ENCODE measurements around the gene CHID1. TPM values are rescaled to one million over a fixed set of nuclear protein-coding genes. Genes with fewer than 3 reads are reported as not detected.

Gene CHID1
- total and polyA plus RNA-seq, 2 experiments from 2014 or later, result 54.1 to 67.3 TPM

DNA sequence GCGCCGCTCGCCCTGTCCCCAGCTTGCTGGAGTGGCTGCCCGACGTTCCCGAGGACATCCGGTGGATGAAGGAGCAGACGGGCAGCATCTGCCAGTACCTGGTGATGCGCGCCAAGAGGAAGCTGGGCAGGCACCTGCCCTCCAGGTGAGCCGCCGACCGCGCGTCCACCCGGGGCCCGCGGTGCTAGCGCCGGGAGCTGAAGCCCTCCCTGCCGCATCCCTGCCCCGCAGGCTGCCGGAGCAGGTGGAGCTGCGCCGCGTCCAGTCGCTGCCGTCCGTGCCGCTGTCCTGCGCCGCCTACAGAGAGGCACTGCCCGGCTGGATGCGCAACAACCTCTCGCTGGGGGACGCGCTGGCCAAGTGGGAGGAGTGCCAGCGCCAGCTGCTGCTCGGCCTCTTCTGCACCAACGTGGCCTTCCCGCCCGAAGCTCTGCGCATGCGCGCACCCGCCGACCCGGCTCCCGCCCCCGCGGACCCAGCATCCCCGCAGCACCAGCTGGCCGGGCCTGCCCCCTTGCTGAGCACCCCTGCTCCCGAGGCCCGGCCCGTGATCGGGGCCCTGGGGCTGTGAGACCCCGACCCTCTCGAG is 86.2 kb downstream of the CHID1 start:
- peaks cover 7% of the 10 kb centered on the region; the same call in 1 of the 3 replicates for H3K36me3 Mint-ChIP-seq (ENCODE audit: low read depth)
- H3K27ac Mint-ChIP-seq, result no peak overlapping the region
- H3K27me3 Mint-ChIP-seq (ENCODE audit: insufficient read depth, low read depth, poor library complexity), result peaks cover 41% of the 10 kb centered on the region
- Histone ChIP-seq H3K4me1 (ENCODE audit: insufficient read depth) (peaks cover 17% of the 10 kb centered on the region), H3F3A (replicated peaks; ENCODE audit: low read depth) (peaks cover 15% of the 10 kb centered on the region), H3K4me2 (no peak overlapping the region), H3K9me2 (ENCODE audit: insufficient read depth) (no peaks in the 10 kb centered on the region), H4K20me1 (replicated peaks; ENCODE audit: insufficient read depth) (peaks cover 17% of the 10 kb centered on the region), H2AFZ (no peak overlapping the region), H3K27ac (ENCODE audit: low read depth) (no peak overlapping the region), H3K36me3 (ENCODE audit: insufficient read depth) (no peaks in the 10 kb centered on the region), H3K27me3 (ENCODE audit: insufficient read depth) (peaks cover 6% of the 10 kb centered on the region; the same call in 1 of the 2 replicates), H3K79me2 (replicated peaks; ENCODE audit: insufficient read depth) (0 out of 2 replicates have a peak, but pooled peaks cover 5% of the 10 kb centered on the region), H3K4me3 (no peak overlapping the region)
- ATAC-seq, result peak; percentile 1; the same call in 2 of the 3 replicates
- H3K4me1 Mint-ChIP-seq, result peaks cover 26% of the 10 kb centered on the region
- DNase-seq (ENCODE audit: low spot score), result no peak
- H3K4me3 Mint-ChIP-seq, result peak overlapping the region; percentile 65; the same call in 2 of the 3 replicates
- no peaks in the 10 kb centered on the region; the same call in 2 of the 3 replicates for H3K9me3 Mint-ChIP-seq
- TF ChIP-seq ZNF114 (CRISPR knock-in tag; IDR thresholded peaks at IDR 0.05) (no peak), POLR2AphosphoS5 (IDR thresholded peaks at IDR 0.05; ENCODE audit: low read depth) (no peak), ZNF331 (CRISPR knock-in tag; IDR thresholded peaks at IDR 0.05; ENCODE audit: low read depth) (no peak), STAT1 (IDR thresholded peaks at IDR 0.05; ENCODE audit: unreplicated experiment) (no peak), CREB1 (CRISPR knock-in tag; IDR thresholded peaks at IDR 0.05; ENCODE audit: low read depth) (no peak), NANOG (IDR thresholded peaks at IDR 0.05; ENCODE audit: borderline replicate concordance) (no peak), ZNF462 (CRISPR knock-in tag; IDR thresholded peaks at IDR 0.05) (no peak), JUNB (IDR thresholded peaks at IDR 0.05; ENCODE audit: unreplicated experiment) (no peak), EZH2 (IDR thresholded peaks at IDR 0.05; ENCODE audit: low read depth, unreplicated experiment) (no peak), EZH2phosphoT487 (IDR thresholded peaks at IDR 0.05; ENCODE audit: unreplicated experiment) (no peak)
- TF ChIP-seq, protein P1, sequence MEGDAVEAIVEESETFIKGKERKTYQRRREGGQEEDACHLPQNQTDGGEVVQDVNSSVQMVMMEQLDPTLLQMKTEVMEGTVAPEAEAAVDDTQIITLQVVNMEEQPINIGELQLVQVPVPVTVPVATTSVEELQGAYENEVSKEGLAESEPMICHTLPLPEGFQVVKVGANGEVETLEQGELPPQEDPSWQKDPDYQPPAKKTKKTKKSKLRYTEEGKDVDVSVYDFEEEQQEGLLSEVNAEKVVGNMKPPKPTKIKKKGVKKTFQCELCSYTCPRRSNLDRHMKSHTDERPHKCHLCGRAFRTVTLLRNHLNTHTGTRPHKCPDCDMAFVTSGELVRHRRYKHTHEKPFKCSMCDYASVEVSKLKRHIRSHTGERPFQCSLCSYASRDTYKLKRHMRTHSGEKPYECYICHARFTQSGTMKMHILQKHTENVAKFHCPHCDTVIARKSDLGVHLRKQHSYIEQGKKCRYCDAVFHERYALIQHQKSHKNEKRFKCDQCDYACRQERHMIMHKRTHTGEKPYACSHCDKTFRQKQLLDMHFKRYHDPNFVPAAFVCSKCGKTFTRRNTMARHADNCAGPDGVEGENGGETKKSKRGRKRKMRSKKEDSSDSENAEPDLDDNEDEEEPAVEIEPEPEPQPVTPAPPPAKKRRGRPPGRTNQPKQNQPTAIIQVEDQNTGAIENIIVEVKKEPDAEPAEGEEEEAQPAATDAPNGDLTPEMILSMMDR (conservative IDR thresholded peaks at IDR 0.05; ENCODE audit: low read depth in 2 of 2), result no peak
- TF ChIP-seq, protein P2, sequence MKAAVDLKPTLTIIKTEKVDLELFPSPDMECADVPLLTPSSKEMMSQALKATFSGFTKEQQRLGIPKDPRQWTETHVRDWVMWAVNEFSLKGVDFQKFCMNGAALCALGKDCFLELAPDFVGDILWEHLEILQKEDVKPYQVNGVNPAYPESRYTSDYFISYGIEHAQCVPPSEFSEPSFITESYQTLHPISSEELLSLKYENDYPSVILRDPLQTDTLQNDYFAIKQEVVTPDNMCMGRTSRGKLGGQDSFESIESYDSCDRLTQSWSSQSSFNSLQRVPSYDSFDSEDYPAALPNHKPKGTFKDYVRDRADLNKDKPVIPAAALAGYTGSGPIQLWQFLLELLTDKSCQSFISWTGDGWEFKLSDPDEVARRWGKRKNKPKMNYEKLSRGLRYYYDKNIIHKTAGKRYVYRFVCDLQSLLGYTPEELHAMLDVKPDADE (IDR thresholded peaks at IDR 0.05), result no peak
- TF ChIP-seq, protein P3, sequence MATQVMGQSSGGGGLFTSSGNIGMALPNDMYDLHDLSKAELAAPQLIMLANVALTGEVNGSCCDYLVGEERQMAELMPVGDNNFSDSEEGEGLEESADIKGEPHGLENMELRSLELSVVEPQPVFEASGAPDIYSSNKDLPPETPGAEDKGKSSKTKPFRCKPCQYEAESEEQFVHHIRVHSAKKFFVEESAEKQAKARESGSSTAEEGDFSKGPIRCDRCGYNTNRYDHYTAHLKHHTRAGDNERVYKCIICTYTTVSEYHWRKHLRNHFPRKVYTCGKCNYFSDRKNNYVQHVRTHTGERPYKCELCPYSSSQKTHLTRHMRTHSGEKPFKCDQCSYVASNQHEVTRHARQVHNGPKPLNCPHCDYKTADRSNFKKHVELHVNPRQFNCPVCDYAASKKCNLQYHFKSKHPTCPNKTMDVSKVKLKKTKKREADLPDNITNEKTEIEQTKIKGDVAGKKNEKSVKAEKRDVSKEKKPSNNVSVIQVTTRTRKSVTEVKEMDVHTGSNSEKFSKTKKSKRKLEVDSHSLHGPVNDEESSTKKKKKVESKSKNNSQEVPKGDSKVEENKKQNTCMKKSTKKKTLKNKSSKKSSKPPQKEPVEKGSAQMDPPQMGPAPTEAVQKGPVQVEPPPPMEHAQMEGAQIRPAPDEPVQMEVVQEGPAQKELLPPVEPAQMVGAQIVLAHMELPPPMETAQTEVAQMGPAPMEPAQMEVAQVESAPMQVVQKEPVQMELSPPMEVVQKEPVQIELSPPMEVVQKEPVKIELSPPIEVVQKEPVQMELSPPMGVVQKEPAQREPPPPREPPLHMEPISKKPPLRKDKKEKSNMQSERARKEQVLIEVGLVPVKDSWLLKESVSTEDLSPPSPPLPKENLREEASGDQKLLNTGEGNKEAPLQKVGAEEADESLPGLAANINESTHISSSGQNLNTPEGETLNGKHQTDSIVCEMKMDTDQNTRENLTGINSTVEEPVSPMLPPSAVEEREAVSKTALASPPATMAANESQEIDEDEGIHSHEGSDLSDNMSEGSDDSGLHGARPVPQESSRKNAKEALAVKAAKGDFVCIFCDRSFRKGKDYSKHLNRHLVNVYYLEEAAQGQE (IDR thresholded peaks at IDR 0.05; ENCODE audit: unreplicated experiment), result no peak

Measured in GM23338 (cell line).